Endodermal cell (in vitro differentiated cells): ENCODE results near the gene PAN2. TPM values are rescaled to one million over a fixed set of nuclear protein-coding genes. Genes with fewer than 3 reads are reported as not detected.
A peak's percentile ranks its signal among the peaks of the same experiment; 100 is the strongest.

Source experiments
- DNase-seq: peaks from one replicate; pipeline ENCODE4 v3.0.0-alpha.2; 2017
- H3K27ac ChIP-seq: 2 replicates; pipeline ENCODE4 v1.5.1; 2013; ENCODE audit warnings: mild to moderate bottlenecking, low read depth, low read length, moderate library complexity
- H3K27me3 ChIP-seq: 2 replicates; pipeline ENCODE4 v1.6.1; 2013; ENCODE audit warnings: mild to moderate bottlenecking, low read length, moderate library complexity; ENCODE audit not compliant: insufficient read depth, control insufficient read depth, poor library complexity, severe bottlenecking
- H3K36me3 ChIP-seq: 2 replicates; pipeline ENCODE4 v1.7.0; 2013; ENCODE audit warnings: mild to moderate bottlenecking, low read length, moderate library complexity; ENCODE audit not compliant: control insufficient read depth, insufficient read depth
- H3K4me1 ChIP-seq: one replicate; pipeline ENCODE4 v1.7.0; 2013; ENCODE audit warnings: low read length; ENCODE audit not compliant: control insufficient read depth, insufficient read depth
- H3K4me3 ChIP-seq: 2 replicates; pipeline ENCODE4 v1.5.1; 2013; ENCODE audit warnings: mild to moderate bottlenecking, low read length, moderate library complexity
- H3K9ac ChIP-seq: 2 replicates; pipeline ENCODE4 v1.6.1; 2013; ENCODE audit warnings: mild to moderate bottlenecking, low read length, moderate library complexity; ENCODE audit not compliant: poor library complexity, severe bottlenecking; ENCODE audit errors: extremely low read depth
- H3K9me3 ChIP-seq: 2 replicates; pipeline ENCODE4 v1.6.1; 2013; ENCODE audit warnings: mild to moderate bottlenecking, low read length, moderate library complexity; ENCODE audit not compliant: control insufficient read depth
- H3K27ac Mint-ChIP-seq: 2 replicates; pipeline ENCODE4 v1.8.0; 2020; ENCODE audit warnings: mixed read lengths
- H3K27me3 Mint-ChIP-seq: 2 replicates; pipeline ENCODE4 v1.8.0; 2021; ENCODE audit warnings: mild to moderate bottlenecking, mixed read lengths; ENCODE audit not compliant: insufficient read depth
- H3K36me3 Mint-ChIP-seq: 2 replicates; pipeline ENCODE4 v1.8.0; 2020; ENCODE audit warnings: low read depth, mixed read lengths
- H3K4me1 Mint-ChIP-seq: 2 replicates; pipeline ENCODE4 v1.8.0; 2020; ENCODE audit warnings: mixed read lengths
- H3K4me3 Mint-ChIP-seq: 2 replicates; pipeline ENCODE4 v1.8.0; 2020; ENCODE audit warnings: mild to moderate bottlenecking, moderate library complexity, mixed read lengths
- H3K9me3 Mint-ChIP-seq: 2 replicates; pipeline ENCODE4 v1.8.0; 2020; ENCODE audit warnings: mild to moderate bottlenecking, mixed read lengths
- CTCF ChIP-seq: fragments of 200-600 bp; sonication (generic); conservative IDR thresholded peaks from 2 replicates; pipeline ENCODE4 v1.5.0; 2021; ENCODE audit warnings: antibody characterized with exemption, mild to moderate bottlenecking
- WGBS, 2 experiments: methylation state at CpG; one replicate each; pipeline versions ENCODE4 v1.1.5 to v1.1.7; 2013; ENCODE audit warnings: missing lambda C conversion rate in 2 of 2, mixed read lengths in 1 of 2; ENCODE audit not compliant: insufficient coverage in 1 of 2, insufficient read length in 1 of 2; 5-methylcytosine and 5-hydroxymethylcytosine counted together
- total RNA-seq, 2 donors: library from RNA; stranded (reverse); fragmentation: NEBNext Ultra II Directional in 1 of 2; extraction: Animal tissue kit (Norgen Biotek cat#: 25700) in 1 of 2; gene quantifications; 2 replicates in 1 of 2; 3 replicates in 1 of 2; pipeline ENCODE4 v1.2.1, GENCODE V29; 2021

PAN2 gene
- total RNA-seq, 2 donors from 2014 or later, result 66.5 to 90.3 TPM

DNA sequence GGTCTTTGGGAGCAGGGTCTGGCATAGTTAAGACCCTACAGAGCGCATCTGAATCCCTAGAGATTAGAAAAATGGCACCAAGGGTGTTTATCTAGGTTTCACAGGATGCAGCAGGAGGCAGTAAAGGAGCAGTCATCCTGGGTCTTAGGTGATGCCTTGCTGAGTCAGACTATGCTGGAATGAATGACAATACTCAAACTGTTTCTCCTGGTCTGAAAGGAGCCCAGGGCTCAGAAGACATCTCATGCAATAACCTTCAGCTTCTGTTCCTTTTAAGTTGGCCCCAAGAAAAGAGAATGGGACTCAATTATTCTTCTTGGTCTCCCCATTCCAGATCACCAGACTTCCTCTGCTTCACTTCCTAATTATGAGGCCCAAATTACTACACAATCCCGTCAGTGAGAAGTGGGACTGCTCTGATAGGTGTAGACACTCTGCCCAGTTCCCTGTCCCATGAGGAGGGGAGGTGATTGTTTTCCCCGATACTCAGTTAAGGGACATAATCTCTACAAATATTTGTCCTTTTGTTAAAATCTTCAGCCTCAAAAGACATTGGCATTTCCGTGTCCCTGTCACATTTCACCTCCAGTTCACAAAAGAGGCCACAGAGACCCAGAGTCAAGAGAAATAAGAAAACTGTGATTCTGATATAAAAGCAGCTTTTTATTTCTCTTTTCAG is 43.6 kb upstream of the PAN2 start:
- Mint-ChIP-seq H3K27me3 (peaks cover 6% of the 10 kb centered on the region), H3K27ac (peak overlapping the region; percentile 32), H3K36me3 (no peaks in the 10 kb centered on the region), H3K9me3 (peaks cover 12% of the 10 kb centered on the region), H3K4me3 (no peak overlapping the region), H3K4me1 (peaks cover 13% of the 10 kb centered on the region)
- Histone ChIP-seq H3K36me3 (no peaks in the 10 kb centered on the region), H3K4me3 (no peak overlapping the region), H3K27ac (no peak overlapping the region), H3K9me3 (peaks cover 4% of the 10 kb centered on the region), H3K4me1 (peaks cover 3% of the 10 kb centered on the region), H3K9ac (no peak overlapping the region), H3K27me3 (peaks cover 5% of the 10 kb centered on the region)
- TF ChIP-seq CTCF, result peak; percentile 46
- WGBS, 2 experiments, result 78 to 100% methylated on average over 1 to 4 of the region's 4 CpGs
- DNase-seq, result peak; percentile 67

DNA sequence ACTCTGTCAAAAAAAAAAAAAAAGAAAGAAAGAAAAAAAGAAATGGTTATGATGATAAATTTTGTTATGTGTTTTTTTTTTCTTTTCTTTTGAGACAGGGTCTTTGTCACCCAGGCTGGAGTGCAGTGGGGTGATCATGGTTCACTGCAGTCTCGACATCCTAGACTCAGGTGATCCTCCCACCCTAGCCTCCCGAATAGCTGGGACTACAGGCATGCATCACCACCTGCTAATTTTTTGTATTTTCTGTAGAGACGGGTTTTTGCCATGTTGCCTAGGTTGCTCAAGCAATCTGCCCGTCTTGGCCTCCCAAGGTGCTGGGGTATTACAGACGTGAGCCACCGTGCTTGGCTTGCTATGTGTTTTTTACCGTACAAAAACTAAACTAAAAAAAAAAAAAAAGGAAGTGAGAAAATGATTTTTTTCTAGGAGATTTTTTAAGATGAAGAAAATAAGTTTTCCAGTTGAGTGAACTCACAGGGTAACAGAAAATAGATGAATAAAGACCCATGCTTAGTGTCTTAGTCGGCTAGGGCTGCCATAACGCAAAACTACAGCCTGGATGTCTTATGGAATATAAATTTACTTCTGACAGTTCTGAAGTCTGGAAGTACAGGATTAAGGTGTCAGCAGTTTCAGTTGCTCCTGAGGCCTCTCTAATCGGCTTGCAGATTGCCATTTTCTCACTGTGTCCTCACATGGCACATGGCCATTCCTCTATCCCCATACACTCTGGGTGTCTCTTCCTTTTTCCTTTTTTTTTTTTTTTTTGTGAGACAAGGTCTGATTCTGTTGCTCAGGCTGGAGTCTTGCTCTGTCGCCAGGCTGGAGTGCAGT is 42.0 kb upstream of the PAN2 start:
- DNase-seq, result no peak
- 84 to 95% methylated on average over 8 to 11 of the region's 11 CpGs for whole genome bisulfite sequencing, 2 experiments
- Histone ChIP-seq H3K36me3 (no peaks in the 10 kb centered on the region), H3K4me3 (no peak overlapping the region), H3K27ac (no peak overlapping the region), H3K9ac (no peak overlapping the region), H3K27me3 (peaks cover under 1% of the 10 kb centered on the region), H3K9me3 (peaks cover 4% of the 10 kb centered on the region), H3K4me1 (peaks cover 3% of the 10 kb centered on the region)
- H3K4me1 Mint-ChIP-seq, result peaks cover 13% of the 10 kb centered on the region
- no peaks in the 10 kb centered on the region for H3K36me3 Mint-ChIP-seq
- H3K27ac Mint-ChIP-seq, result no peak overlapping the region
- peaks cover 11% of the 10 kb centered on the region for H3K27me3 Mint-ChIP-seq
- peaks cover 13% of the 10 kb centered on the region for H3K9me3 Mint-ChIP-seq
- no peak for TF ChIP-seq CTCF
- no peak overlapping the region for H3K4me3 Mint-ChIP-seq

DNA sequence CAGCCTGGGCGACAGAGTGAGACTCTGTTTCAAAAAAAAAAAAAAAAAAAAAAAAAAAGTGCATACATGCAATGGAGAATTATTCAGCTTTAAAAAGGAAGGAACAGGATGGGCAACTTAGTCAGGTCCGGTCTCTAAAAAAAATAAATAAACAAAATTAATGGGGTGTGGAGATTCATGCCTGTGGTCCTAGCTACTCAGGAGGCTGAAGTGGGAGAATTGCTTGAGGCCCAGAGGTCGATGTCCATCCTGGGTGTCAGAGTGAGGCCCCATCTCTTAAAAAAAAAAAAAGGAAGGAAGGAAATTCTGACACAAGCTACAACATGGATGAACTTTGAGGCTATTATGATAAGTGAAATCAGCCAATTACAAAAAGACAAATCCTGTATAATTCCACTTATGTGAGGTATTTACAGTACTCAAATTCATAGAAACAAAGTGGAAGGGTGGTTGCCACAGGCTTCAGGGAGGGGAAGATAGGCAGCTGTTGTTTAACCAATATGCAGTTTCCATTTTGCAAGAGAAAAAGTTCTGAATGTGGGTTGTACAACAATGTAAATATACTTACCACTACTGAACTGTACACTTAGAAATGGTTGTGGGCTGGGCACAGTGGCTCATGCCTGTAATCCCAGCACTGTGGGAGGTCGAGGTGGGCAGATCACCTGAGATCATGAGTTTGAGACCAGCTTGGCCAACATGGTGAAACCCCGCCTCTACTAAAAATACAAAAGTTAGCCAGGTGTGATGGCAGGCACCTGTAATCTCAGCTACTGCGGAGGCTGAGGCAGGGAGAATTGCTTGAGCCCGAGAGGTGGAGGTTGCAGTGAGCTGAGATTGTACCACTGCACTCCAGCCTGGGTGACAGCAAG is 41.2 kb upstream of the PAN2 start:
- Histone ChIP-seq H3K27ac (no peak overlapping the region), H3K4me1 (peaks cover 3% of the 10 kb centered on the region), H3K9ac (no peak overlapping the region), H3K9me3 (peaks cover 4% of the 10 kb centered on the region), H3K27me3 (no peaks in the 10 kb centered on the region), H3K36me3 (no peaks in the 10 kb centered on the region), H3K4me3 (no peak overlapping the region)
- TF ChIP-seq CTCF, result no peak
- H3K4me1 Mint-ChIP-seq, result peaks cover 13% of the 10 kb centered on the region
- WGBS, 2 experiments, result 92 to 94% methylated on average over 6 to 7 of the region's 7 CpGs
- no peak overlapping the region for H3K4me3 Mint-ChIP-seq
- H3K27me3 Mint-ChIP-seq, result peaks cover 11% of the 10 kb centered on the region
- peaks cover 13% of the 10 kb centered on the region for H3K9me3 Mint-ChIP-seq
- H3K36me3 Mint-ChIP-seq, result no peaks in the 10 kb centered on the region
- no peak overlapping the region for H3K27ac Mint-ChIP-seq
- DNase-seq, result no peak
